ENCODE results near the gene ITPK1.
A peak's percentile ranks its signal among the peaks of the same experiment; 100 is the strongest.

Gene ITPK1

GRCh38 chr14:92985521-92985920 lies 130.2 kb downstream of the ITPK1 start:
- no peak for DNase-seq

GRCh38 chr14:92984896-92985295 lies 130.8 kb downstream of the ITPK1 start:
- DNase-seq: no peak

- no peak for DNase-seq
Observed at GRCh38 chr14:92984082-92984788, 131.5 kb downstream of the ITPK1 start.

GRCh38 chr14:92982956-92983355 lies 132.8 kb downstream of the ITPK1 start:
- DNase-seq: no peak

GRCh38 chr14:92981726-92982125 lies 134.0 kb downstream of the ITPK1 start:
- DNase-seq: no peak

GRCh38 chr14:92980866-92981265 lies 134.9 kb downstream of the ITPK1 start:
- no peak for DNase-seq

- DNase-seq: peak; percentile 47 to 73 (median 60)
Observed at GRCh38 chr14:92978229-92979021, 137.3 kb downstream of the ITPK1 start.

- no peak for DNase-seq
Observed at GRCh38 chr14:92976268-92976667, 139.5 kb downstream of the ITPK1 start.

GRCh38 chr14:92974541-92975345 lies 141.0 kb downstream of the ITPK1 start:
- DNase-seq: no peak

GRCh38 chr14:92973798-92974372 lies 141.8 kb downstream of the ITPK1 start:
- DNase-seq: no peak

GRCh38 chr14:92973261-92973797 lies 142.4 kb downstream of the ITPK1 start:
- DNase-seq: peak in 2 of 3 donors; percentile 24 to 42

GRCh38 chr14:92971601-92972180 lies 144.0 kb downstream of the ITPK1 start:
- DNase-seq: no peak

GRCh38 chr14:92970271-92970670 lies 145.5 kb downstream of the ITPK1 start:
- no peak for DNase-seq

- DNase-seq: no peak
Observed at GRCh38 chr14:92969871-92970270, 145.9 kb downstream of the ITPK1 start.

GRCh38 chr14:92969430-92969829 lies 146.3 kb downstream of the ITPK1 start:
- DNase-seq: no peak

GRCh38 chr14:92968291-92969020 lies 147.3 kb downstream of the ITPK1 start:
- DNase-seq: no peak

GRCh38 chr14:92967346-92967926 lies 148.3 kb downstream of the ITPK1 start:
- DNase-seq: no peak

GRCh38 chr14:92965281-92965680 lies 150.4 kb downstream of the ITPK1 start:
- DNase-seq: no peak

- DNase-seq: no peak
Observed at GRCh38 chr14:92964124-92965109, 151.3 kb downstream of the ITPK1 start.

Measured in suppressor macrophage treated with lipopolysaccharide for 1 hour (primary cell).